Activated CD4-positive, alpha-beta T cell treated with anti-CD3 and anti-CD28 coated beads, Interleukin-2, amount 10 ng/mL, durations not matched to agents 24 days and 14 days (primary cell): ENCODE results near the gene VPS13D. TPM values are rescaled to one million over a fixed set of nuclear protein-coding genes. Genes with fewer than 3 reads are reported as not detected.
"Not testable (repeated sequence)": the region's sequence is repeated elsewhere in the genome, so short reads cannot be mapped to it uniquely, and the experiment has no call there.

Experiments used
- DNase-seq: peaks from one replicate; pipeline ENCODE4 v3.0.0; 2022
- H3K27ac Mint-ChIP-seq: one replicate; pipeline ENCODE4 v1.8.0; 2022; ENCODE audit warnings: mild to moderate bottlenecking, mixed read lengths
- H3K27me3 Mint-ChIP-seq: one replicate; pipeline ENCODE4 v1.8.0; 2022; ENCODE audit warnings: mixed read lengths
- H3K36me3 Mint-ChIP-seq: one replicate; pipeline ENCODE4 v1.8.0; 2022; ENCODE audit warnings: low read depth, mild to moderate bottlenecking, mixed read lengths
- H3K4me1 Mint-ChIP-seq: one replicate; pipeline ENCODE4 v1.8.0; 2021; ENCODE audit warnings: mixed read lengths
- H3K4me3 Mint-ChIP-seq: one replicate; pipeline ENCODE4 v1.8.0; 2022; ENCODE audit warnings: mild to moderate bottlenecking, moderate library complexity, mixed read lengths
- H3K9me3 Mint-ChIP-seq: one replicate; pipeline ENCODE4 v1.8.0; 2021; ENCODE audit warnings: mixed read lengths
- intact Hi-C: fragments of 100-400 bp; cut with micrococcal nuclease; formaldehyde crosslinking; loops from one replicate; pipeline ENCODE4 v1.15.1; 2023
- total RNA-seq: library from RNA; stranded (reverse); gene quantifications from 2 replicates; pipeline ENCODE4 v1.2.3, GENCODE V29; 2022

The VPS13D gene
- total RNA-seq, 1 donor from 2014 or later, result 30.8 TPM

- DNase-seq, result no peak
- Mint-ChIP-seq H3K9me3 (no peaks in the 10 kb centered on the region), H3K27me3 (no peaks in the 10 kb centered on the region), H3K4me3 (no peak overlapping the region), H3K27ac (peak overlapping the region; percentile 89), H3K4me1 (peaks cover 50% of the 10 kb centered on the region), H3K36me3 (peaks cover 56% of the 10 kb centered on the region)
- intact Hi-C loops, result loop anchor here (1.0 to 2.0 kb wide), 2 partner anchors 26 to 48 kb away; no protein-coding TSS in a partner anchor
These were observed 24.8 kb upstream of the VPS13D start for GRCh38 chr1:12204754-12205658.

- DNase-seq, result no peak
- no peaks in the 10 kb centered on the region for H3K9me3 Mint-ChIP-seq
- intact Hi-C loops, result no loop called here
- no peaks in the 10 kb centered on the region for H3K27me3 Mint-ChIP-seq
- peaks cover 56% of the 10 kb centered on the region for H3K4me1 Mint-ChIP-seq
- peak overlapping the region; percentile 89 for H3K27ac Mint-ChIP-seq
- peaks cover 53% of the 10 kb centered on the region for H3K36me3 Mint-ChIP-seq
- no peak overlapping the region for H3K4me3 Mint-ChIP-seq
These were observed 23.6 kb upstream of the VPS13D start for GRCh38 chr1:12206238-12206637.

- DNase-seq, result no peak
- Mint-ChIP-seq H3K4me3 (no peak overlapping the region), H3K4me1 (peaks cover 50% of the 10 kb centered on the region), H3K27ac (peak overlapping the region; percentile 59), H3K9me3 (no peaks in the 10 kb centered on the region), H3K36me3 (peaks cover 51% of the 10 kb centered on the region), H3K27me3 (no peaks in the 10 kb centered on the region)
- intact Hi-C loops, result no loop called here
These were observed 22.9 kb upstream of the VPS13D start for GRCh38 chr1:12206792-12207424.

GRCh38 chr1:12208271-12208670, 21.6 kb upstream of the VPS13D start:
- no peak for DNase-seq
- peaks cover 43% of the 10 kb centered on the region for H3K36me3 Mint-ChIP-seq
- H3K27ac Mint-ChIP-seq, result peak overlapping the region; percentile 59
- intact Hi-C loops, result loop anchor here (1.0 kb wide), 1 partner anchor 83 kb away; no protein-coding TSS in a partner anchor
- no peak overlapping the region for H3K4me3 Mint-ChIP-seq
- peaks cover 1% of the 10 kb centered on the region for H3K27me3 Mint-ChIP-seq
- no peaks in the 10 kb centered on the region for H3K9me3 Mint-ChIP-seq
- peaks cover 44% of the 10 kb centered on the region for H3K4me1 Mint-ChIP-seq

GRCh38 chr1:12208764-12209494, 20.9 kb upstream of the VPS13D start:
- DNase-seq, result peak; percentile 95
- Mint-ChIP-seq H3K9me3 (no peaks in the 10 kb centered on the region), H3K27ac (peak overlapping the region; percentile 59), H3K36me3 (peaks cover 39% of the 10 kb centered on the region), H3K27me3 (peaks cover 2% of the 10 kb centered on the region), H3K4me3 (no peak overlapping the region), H3K4me1 (peaks cover 38% of the 10 kb centered on the region)
- intact Hi-C loops, result loop anchor here (1.0 kb wide), 1 partner anchor 84 kb away; no protein-coding TSS in a partner anchor

- no peak overlapping the region for H3K27ac Mint-ChIP-seq
- intact Hi-C loops, result no loop called here
- no peaks in the 10 kb centered on the region for H3K9me3 Mint-ChIP-seq
- H3K27me3 Mint-ChIP-seq, result peaks cover 2% of the 10 kb centered on the region
- no peak for DNase-seq
- H3K4me1 Mint-ChIP-seq, result peaks cover 32% of the 10 kb centered on the region
- H3K36me3 Mint-ChIP-seq, result peaks cover 33% of the 10 kb centered on the region
- H3K4me3 Mint-ChIP-seq, result no peak overlapping the region
These were observed 20.4 kb upstream of the VPS13D start for GRCh38 chr1:12209495-12209832.

- Mint-ChIP-seq H3K4me1 (peaks cover 5% of the 10 kb centered on the region), H3K36me3 (peaks cover 2% of the 10 kb centered on the region), H3K27me3 (peaks cover 9% of the 10 kb centered on the region), H3K27ac (no peak overlapping the region), H3K9me3 (no peaks in the 10 kb centered on the region), H3K4me3 (no peak overlapping the region)
- no peak for DNase-seq
- intact Hi-C loops, result no loop called here
These were observed 14.5 kb upstream of the VPS13D start for GRCh38 chr1:12215118-12215961.

GRCh38 chr1:12219800-12220199, 10.0 kb upstream of the VPS13D start:
- Mint-ChIP-seq H3K27me3 (peaks cover 9% of the 10 kb centered on the region), H3K27ac (no peak overlapping the region), H3K9me3 (peaks cover 3% of the 10 kb centered on the region), H3K36me3 (no peaks in the 10 kb centered on the region), H3K4me1 (no peaks in the 10 kb centered on the region), H3K4me3 (no peak overlapping the region)
- DNase-seq, result no peak
- intact Hi-C loops, result no loop called here

GRCh38 chr1:12220890-12221289, 8.9 kb upstream of the VPS13D start:
- Mint-ChIP-seq H3K9me3 (peaks cover 3% of the 10 kb centered on the region), H3K27me3 (peaks cover 7% of the 10 kb centered on the region), H3K27ac (no peak overlapping the region), H3K4me1 (no peaks in the 10 kb centered on the region), H3K36me3 (no peaks in the 10 kb centered on the region), H3K4me3 (no peak overlapping the region)
- no peak for DNase-seq
- intact Hi-C loops, result no loop called here

- H3K4me1 Mint-ChIP-seq, DNase-seq, H3K27me3 Mint-ChIP-seq, H3K27ac Mint-ChIP-seq, intact Hi-C loops, H3K9me3 Mint-ChIP-seq, H3K36me3 Mint-ChIP-seq, H3K4me3 Mint-ChIP-seq: not testable (repeated sequence)
These were observed 7.1 kb upstream of the VPS13D start for GRCh38 chr1:12222700-12223099.

GRCh38 chr1:12224092-12224491, 5.7 kb upstream of the VPS13D start:
- H3K27ac Mint-ChIP-seq, H3K4me3 Mint-ChIP-seq, DNase-seq, H3K36me3 Mint-ChIP-seq, intact Hi-C loops, H3K9me3 Mint-ChIP-seq, H3K27me3 Mint-ChIP-seq, H3K4me1 Mint-ChIP-seq: not testable (repeated sequence)

- H3K27me3 Mint-ChIP-seq, result peaks cover 8% of the 10 kb centered on the region
- peaks cover 6% of the 10 kb centered on the region for H3K4me1 Mint-ChIP-seq
- H3K36me3 Mint-ChIP-seq, result no peaks in the 10 kb centered on the region
- no peak for DNase-seq
- H3K27ac Mint-ChIP-seq, result no peak overlapping the region
- intact Hi-C loops, result loop anchor here (1.0 to 2.0 kb wide), 2 partner anchors 390 to 430 kb away; no protein-coding TSS in a partner anchor
- H3K9me3 Mint-ChIP-seq, result no peaks in the 10 kb centered on the region
- no peak overlapping the region for H3K4me3 Mint-ChIP-seq
These were observed 851 bp upstream of the VPS13D start for GRCh38 chr1:12228979-12229378.

GRCh38 chr1:12229386-12229834, 420 bp upstream of the VPS13D start:
- peak overlapping the region; percentile 56 for H3K4me3 Mint-ChIP-seq
- H3K27ac Mint-ChIP-seq, result no peak overlapping the region
- H3K36me3 Mint-ChIP-seq, result no peaks in the 10 kb centered on the region
- H3K27me3 Mint-ChIP-seq, result peaks cover 6% of the 10 kb centered on the region
- no peaks in the 10 kb centered on the region for H3K9me3 Mint-ChIP-seq
- no peak for DNase-seq
- H3K4me1 Mint-ChIP-seq, result peaks cover 8% of the 10 kb centered on the region
- intact Hi-C loops, result loop anchor here (1.0 to 2.0 kb wide), 2 partner anchors 390 to 429 kb away; no protein-coding TSS in a partner anchor
